ENCODE results near the gene SH2D6. TPM values are rescaled to one million over a fixed set of nuclear protein-coding genes. Genes with fewer than 3 reads are reported as not detected.

The SH2D6 gene
- total and polyA plus RNA-seq, 11 donors, result not detected

GRCh38 chr2:85434696-85435095 lies 16.2 kb downstream of the SH2D6 start:
- no peak overlapping the region for H3K4me3 ChIP-seq
- DNase-seq (peak in 1 of 5 donors; percentile 63), ATAC-seq (no peak)
- 74 to 86% (median 80%) methylated on average over 7 to 8 of the region's 8 CpGs for WGBS, 4 donors
- intact Hi-C loops (cut with DNase I), result loop anchor here in 3 of 10 donors (5.0 kb wide), 2 partner anchors 63 to 103 kb away; partner anchors contain the start of gene MAT2A (in 2 of the 3)
- no peaks in the 10 kb centered on the region for H3K36me3 ChIP-seq
- no peaks in the 10 kb centered on the region for H3K27me3 ChIP-seq
- H3K9me3 ChIP-seq, result no peaks in the 10 kb centered on the region
- TF ChIP-seq POLR2A (IDR thresholded peaks at IDR 0.05) (no peak), CTCF (IDR thresholded peaks at IDR 0.05) (no peak)
- peak overlapping the region in 11 of 12 donors; percentile 20 to 98 (median 63) for H3K27ac ChIP-seq
- H3K4me1 ChIP-seq, result peaks cover 16 to 66% (median 39%) of the 10 kb centered on the region in 12 donors

- Histone ChIP-seq H3K4me3 (no peak overlapping the region), H3K9me3 (no peaks in the 10 kb centered on the region), H3K27ac (peak overlapping the region in 9 of 12 donors; percentile 20 to 98 (median 60)), H3K36me3 (no peaks in the 10 kb centered on the region), H3K27me3 (no peaks in the 10 kb centered on the region), H3K4me1 (peaks cover 16 to 66% (median 39%) of the 10 kb centered on the region in 12 donors)
- intact Hi-C loops (cut with DNase I), result loop anchor here in 3 of 10 donors (5.0 kb wide), 2 partner anchors 62 to 102 kb away; partner anchors contain the start of gene MAT2A (in 2 of the 3)
- ATAC-seq (no peak), DNase-seq (peak in 1 of 5 donors; percentile 47)
- TF ChIP-seq CTCF (IDR thresholded peaks at IDR 0.05) (no peak), POLR2A (IDR thresholded peaks at IDR 0.05) (no peak)
- 65 to 93% (median 86%) methylated on average over 9 to 21 of the region's 21 CpGs for WGBS, 4 donors
Measured at GRCh38 chr2:85435220-85435958, 16.9 kb downstream of the SH2D6 start.

- Histone ChIP-seq H3K27ac (peak overlapping the region; percentile 91 to 99 (median 95)), H3K9me3 (no peaks in the 10 kb centered on the region), H3K4me1 (peaks cover 16 to 66% (median 39%) of the 10 kb centered on the region in 12 donors), H3K36me3 (no peaks in the 10 kb centered on the region), H3K27me3 (no peaks in the 10 kb centered on the region), H3K4me3 (no peak overlapping the region)
- 93 to 95% (median 94%) methylated on average over 15 to 16 of the region's 16 CpGs for WGBS, 4 donors
- no peak for DNase-seq
- TF ChIP-seq CTCF (IDR thresholded peaks at IDR 0.05), result no peak
- no peak for TF ChIP-seq POLR2A (IDR thresholded peaks at IDR 0.05)
- ATAC-seq, result no peak
- intact Hi-C loops (cut with DNase I), result loop anchor here in 6 of 10 donors (2.0 to 5.0 kb wide), 4 partner anchors 61 to 103 kb away; partner anchors contain the start of gene MAT2A (in 4 of the 6)
Measured at GRCh38 chr2:85435981-85436835, 17.7 kb downstream of the SH2D6 start.

Data from heart left ventricle (tissue), 16 donors.